AG10803 (cell line): Measurements from ENCODE around the gene MOCS1.
A peak's percentile ranks its signal among the peaks of the same experiment; 100 is the strongest.

Experiments used
- DNase-seq: peaks from one replicate; pipeline ENCODE4 v3.0.0; 2010; ENCODE audit warnings: low read depth
- H3K4me3 ChIP-seq: 2 replicates; pipeline ENCODE4 v1.5.1; 2011; ENCODE audit warnings: mild to moderate bottlenecking, low read length, control low read depth
- TF ChIP-seq, protein P1 (sequence below): conservative IDR thresholded peaks from 2 replicates; pipeline ENCODE4 v1.5.1; 2011; ENCODE audit warnings: mild to moderate bottlenecking, low read length, control low read depth, inconsistent platforms

Gene MOCS1

DNA sequence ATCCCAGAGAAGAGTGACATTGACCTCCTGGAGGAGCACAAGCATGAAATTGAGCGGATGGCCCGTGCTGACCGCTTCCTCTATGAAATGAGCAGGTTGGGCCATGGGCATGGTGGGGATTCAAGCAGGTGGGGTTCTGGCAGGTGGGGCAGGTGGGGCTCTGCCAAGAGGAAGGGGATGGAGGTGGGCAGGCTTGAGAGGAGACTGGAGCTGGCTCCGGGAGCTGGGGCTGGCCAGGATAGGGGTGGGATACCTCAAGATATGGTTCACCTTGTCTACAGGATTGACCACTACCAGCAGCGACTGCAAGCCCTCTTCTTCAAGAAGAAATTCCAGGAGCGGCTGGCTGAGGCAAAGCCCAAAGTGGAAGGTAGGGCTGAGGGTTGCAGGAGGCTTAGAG, 42.9 kb downstream of the MOCS1 start:
- TF ChIP-seq, protein P1, sequence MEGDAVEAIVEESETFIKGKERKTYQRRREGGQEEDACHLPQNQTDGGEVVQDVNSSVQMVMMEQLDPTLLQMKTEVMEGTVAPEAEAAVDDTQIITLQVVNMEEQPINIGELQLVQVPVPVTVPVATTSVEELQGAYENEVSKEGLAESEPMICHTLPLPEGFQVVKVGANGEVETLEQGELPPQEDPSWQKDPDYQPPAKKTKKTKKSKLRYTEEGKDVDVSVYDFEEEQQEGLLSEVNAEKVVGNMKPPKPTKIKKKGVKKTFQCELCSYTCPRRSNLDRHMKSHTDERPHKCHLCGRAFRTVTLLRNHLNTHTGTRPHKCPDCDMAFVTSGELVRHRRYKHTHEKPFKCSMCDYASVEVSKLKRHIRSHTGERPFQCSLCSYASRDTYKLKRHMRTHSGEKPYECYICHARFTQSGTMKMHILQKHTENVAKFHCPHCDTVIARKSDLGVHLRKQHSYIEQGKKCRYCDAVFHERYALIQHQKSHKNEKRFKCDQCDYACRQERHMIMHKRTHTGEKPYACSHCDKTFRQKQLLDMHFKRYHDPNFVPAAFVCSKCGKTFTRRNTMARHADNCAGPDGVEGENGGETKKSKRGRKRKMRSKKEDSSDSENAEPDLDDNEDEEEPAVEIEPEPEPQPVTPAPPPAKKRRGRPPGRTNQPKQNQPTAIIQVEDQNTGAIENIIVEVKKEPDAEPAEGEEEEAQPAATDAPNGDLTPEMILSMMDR: no peak
- no peak for DNase-seq

DNA sequence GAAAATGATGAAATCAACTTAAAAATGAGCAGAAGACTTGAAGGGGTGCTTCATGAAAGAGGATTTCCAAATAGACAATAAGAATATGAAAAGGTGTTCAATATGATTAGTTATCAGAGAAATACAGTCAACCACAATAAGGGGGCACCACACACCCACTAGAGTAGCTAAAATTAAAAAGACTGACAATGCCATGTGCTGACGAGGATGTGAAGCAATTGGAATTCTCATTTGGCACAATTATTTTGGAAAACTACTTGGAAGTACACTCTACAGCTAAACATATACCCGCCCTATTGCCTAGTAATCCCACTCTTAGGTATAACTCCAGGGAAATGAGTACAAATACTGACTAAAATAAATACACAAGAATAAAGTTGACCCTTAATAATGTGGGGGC, 45.0 kb downstream of the MOCS1 start:
- no peak overlapping the region for H3K4me3 ChIP-seq
- TF ChIP-seq, protein P1: no peak
- no peak for DNase-seq

More for the DNA sequence above, 42.9 kb downstream of the MOCS1 start:
- H3K4me3 ChIP-seq: no peak overlapping the region

DNA sequence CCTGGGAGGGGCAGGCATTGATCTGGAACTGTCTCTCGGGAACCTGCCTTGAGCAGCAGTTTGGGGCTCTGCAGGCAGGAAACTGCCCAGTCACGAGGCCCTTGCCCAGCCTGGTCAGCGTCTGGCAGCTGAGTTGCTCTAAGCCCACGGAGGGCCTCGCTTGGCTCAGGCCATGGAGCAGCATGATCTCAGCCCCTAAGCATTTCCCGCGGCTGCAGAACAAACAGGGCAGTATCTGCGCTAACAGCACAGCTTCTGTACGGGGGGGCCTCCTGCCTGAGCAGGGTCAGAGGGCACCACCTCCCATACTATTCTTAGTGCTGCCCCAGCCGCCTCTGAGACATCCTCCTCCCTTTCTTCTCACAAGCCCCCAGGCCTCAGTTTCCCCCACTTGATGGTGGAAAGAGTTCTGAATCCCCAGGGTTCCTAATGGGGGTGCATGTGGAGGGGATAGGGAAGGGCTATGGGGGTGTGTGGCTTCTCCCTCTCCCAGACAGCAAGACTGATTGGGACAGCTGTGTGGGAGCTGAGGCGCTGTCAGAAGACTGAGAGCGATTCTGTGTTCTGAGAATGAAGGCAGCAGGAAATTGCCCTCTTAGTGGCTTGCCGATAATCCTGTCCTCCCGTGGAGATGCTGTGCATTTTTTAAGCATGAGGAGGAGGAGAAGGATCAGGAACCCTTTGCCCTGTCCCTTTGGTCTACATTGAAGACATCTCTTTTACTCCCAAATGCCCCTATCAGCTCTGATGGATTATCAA, 46.4 kb downstream of the MOCS1 start:
- TF ChIP-seq, protein P1: no peak
- DNase-seq: peak; percentile 94
- no peak overlapping the region for H3K4me3 ChIP-seq

DNA sequence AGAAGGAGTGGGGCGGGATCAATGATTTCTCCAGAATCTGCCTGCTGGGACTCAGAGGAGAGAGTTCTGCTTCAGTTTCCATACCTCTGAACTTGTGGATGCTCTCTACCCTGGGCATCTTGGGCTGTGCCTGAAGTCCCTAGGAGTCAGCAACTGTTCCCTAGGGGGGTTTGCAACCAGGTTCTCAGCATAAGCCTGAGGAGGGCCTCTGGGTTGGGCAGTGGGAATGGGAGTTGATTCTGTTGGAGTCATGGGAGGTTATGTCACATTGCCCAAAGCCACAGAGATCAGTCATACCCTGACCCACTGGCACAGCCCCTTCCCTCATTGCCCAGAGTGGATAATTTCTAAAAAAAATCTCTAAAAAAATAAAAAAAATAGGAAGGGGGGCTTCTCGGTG, 47.4 kb downstream of the MOCS1 start:
- no peak overlapping the region for H3K4me3 ChIP-seq
- DNase-seq: no peak
- TF ChIP-seq, protein P1: no peak

DNA sequence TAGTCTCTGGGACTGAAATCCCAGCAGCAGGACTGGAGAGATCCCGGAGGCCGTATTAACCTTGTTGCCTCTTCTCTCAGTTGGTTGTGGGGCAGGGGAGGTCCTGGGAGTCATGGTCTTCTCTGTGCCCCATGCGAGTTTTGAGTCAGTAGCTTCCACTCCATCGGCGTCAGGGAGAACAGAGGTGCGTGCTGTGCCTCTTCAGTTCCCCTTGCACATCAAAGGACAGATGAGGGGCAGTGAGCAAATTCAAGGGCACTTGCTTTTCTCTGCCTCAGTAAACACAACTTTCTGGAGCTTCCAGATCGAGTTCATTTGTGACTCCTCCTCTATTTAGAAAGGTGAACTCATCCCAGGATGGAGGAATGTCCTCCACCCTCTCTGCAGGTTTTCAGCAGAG, 48.6 kb downstream of the MOCS1 start:
- no peak overlapping the region for H3K4me3 ChIP-seq
- DNase-seq: no peak
- TF ChIP-seq, protein P1: no peak

DNA sequence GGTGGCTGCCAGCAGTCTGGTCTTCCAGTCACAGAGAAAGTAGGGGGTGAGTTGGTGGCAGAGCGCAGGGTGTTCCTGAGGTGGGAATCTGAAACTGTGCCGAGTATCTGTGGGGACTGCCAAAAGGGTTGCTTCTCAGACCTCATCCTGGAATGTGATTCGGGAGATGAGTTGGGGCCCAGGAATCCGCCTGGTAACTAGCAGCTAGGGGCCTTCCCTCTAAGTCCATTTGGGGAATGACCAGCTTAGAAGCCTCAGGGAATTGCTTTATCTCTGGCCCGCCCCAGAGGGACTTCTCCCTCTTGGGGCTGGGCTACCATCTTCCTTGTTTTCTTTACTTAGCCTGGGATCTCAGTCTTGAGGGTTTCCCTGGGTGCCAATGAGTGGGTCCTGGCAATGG, 49.6 kb downstream of the MOCS1 start:
- TF ChIP-seq, protein P1: no peak
- DNase-seq: peak; percentile 68

DNA sequence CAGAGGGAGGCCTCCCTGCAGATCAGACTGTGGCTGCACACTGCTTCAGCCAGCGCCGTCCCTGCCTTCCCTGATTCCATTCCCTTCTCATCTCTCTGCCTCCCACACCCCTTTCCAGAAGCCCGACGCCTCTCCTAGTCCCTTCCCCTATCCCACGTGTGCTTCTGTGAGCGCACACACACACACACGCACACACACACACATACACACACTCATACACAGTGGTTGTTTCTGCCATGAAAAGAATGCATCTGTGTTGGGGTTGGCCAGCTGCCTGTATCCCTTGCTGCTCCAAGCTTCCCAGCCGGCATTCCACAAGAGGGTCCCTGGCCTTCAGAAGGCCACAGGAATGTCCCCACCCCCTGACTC, 51.7 kb downstream of the MOCS1 start:
- H3K4me3 ChIP-seq: peak overlapping the region; percentile 29
- peak; percentile 99 for DNase-seq
- TF ChIP-seq, protein P1: no peak

More for the DNA sequence above, 49.6 kb downstream of the MOCS1 start:
- H3K4me3 ChIP-seq: no peak overlapping the region
